Stimulated activated CD4-positive, alpha-beta T cell treated with anti-CD3 and anti-CD28 coated beads, Interleukin-15, amount 100 ng/mL, for 24 hours (primary cell): ENCODE results near the gene STK33.

Experiments used
- DNase-seq: peaks from one replicate; pipeline ENCODE4 v3.0.0-alpha.2; 2020

Gene STK33

GRCh38 chr11:8372641-8373381 is 221.2 kb downstream of the STK33 start:
- DNase-seq = no peak

DNA sequence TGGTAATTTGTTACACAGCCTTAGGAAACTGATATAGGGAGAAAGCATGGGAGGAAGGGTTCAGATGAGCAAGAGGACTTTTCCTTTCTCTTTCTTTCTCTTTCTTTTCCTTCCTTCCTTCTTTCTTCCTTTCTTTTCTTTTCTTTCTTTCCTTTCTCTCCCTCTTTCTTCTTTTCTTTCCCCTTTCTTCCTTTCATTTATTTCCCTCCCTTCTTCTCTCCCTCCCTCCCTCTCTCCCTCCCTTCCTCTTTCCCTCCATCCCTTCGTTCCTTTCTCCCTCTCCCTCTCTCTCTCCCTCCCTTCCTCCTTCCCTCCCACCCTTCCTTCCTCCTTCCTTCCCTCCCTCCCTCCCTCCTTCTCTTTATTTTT is 222.5 kb downstream of the STK33 start:
- DNase-seq = no peak

GRCh38 chr11:8370812-8371515 is 223.1 kb downstream of the STK33 start:
- no peak for DNase-seq

DNA sequence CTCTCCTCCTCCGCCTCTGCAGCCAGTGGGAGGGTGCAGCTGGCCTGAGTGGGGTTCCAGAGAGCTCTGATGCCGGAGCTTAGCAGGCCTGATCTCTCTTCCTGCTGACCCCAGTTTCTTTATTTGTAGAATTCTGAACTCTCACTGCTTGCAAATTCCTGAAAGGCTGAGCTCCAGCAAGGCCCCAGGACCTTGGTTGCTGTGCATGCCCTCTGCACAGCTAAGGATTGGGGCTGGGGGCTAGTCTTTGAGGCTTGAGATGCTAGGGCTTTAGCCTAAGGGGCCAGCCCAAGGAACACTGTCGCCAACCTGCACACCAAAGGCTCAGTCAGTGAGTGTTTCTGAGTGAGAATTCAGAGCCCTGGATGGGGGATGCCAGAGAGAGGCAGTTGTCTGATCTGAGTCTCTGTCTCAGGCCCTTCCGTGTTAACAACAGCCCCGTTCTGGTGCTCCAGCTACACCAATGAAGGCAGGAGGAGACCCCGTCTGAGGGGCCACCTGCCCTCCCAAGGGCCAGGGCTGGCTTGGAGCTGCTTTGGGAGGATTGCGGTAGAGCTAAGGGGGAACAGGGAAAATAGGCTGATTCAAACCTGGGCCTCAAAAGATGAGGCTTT is 224.3 kb downstream of the STK33 start:
- DNase-seq = no peak

DNA sequence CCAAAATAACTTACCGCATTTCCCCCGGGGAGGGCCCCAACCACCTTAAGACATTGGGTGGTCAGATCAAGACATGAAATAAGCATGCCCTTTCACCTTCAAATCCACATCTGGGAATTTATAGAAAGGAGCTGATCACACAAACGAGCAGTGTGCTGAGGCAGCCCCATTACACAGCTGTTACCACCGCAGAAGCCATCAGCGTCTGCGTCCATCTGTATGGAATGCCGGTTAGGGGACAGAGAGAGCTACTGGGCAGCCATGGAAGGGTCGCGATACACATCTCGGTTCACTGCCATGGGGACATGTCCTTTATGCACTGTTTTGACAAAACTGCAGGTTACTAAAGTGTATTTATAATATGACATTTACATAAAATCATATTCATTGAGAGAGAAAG is 225.3 kb downstream of the STK33 start:
- no peak for DNase-seq

- no peak for DNase-seq
Observed at GRCh38 chr11:8368194-8368593, 225.8 kb downstream of the STK33 start.

DNA sequence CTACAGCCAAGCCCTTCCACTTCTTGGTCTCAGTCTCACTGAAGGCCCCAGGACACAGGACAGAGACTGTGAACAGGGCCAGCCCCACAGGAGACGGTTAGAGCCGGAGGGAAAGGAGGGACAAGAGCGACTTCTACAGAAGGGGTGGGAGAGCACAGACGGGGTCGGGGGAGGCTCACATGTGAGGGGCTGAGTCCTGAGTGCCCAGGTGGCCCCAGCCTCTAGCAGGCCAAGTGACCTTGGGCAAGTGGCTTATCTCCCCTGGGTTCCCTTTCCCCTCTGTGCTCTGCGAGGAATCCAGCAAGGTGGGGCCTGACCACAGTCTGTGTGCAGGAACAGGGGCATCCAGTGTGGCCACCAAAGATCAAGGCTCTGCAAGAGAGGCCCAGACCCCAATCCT is 227.7 kb downstream of the STK33 start:
- no peak for DNase-seq

DNA sequence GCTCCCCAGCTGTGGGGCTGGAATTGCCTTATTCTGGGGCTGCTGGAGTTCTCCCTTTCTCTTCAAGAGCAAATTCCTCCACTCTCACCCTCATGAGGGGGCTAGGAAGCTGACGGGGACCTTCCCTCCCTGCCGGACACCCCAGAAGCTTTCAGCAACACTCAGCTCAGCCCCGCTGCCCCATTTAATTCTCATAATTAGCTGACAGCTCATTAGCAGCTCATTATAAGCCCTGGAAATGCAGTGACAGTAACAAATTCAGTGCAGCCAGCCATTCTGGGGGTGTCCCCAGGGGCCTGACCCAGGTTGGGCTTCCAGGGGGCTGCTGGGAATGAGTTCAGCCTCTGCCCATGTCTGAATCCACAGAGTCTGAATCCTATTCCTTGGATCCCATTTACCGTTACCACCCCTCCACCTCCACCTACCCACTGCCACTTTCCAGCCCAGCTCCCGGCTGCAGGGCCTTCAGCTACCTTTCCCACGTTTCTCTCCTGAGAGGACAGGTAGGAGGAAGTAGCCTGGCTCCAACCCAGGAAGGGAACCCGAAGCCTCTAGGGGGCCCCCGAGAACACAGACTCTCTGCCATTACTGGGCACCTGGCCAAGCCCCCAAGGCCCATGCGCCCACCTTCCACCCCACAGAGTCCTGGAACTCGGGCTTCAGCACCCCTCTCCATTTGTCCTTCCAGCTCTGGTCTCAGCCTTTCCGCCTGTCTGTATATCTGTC is 228.6 kb downstream of the STK33 start:
- no peak for DNase-seq

DNA sequence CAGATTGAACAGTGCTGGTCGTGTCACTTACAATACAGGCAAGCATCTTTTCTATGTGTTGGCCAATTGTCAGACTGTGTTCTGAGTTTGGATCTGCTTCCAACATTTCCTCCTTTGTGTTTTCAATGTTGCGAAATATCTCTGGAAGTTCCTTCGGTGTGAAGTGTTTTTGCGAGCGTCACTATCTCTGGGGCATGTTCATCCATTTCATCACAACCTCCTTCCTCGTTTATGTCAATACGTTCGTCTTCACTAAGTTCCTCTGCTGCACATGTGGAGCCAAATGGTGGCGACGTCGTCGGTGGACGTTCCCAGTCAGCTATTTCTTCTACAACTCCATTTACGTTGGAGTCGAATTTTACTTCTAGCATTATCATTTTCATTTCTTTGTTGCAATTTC is 230.1 kb downstream of the STK33 start:
- DNase-seq = no peak

DNA sequence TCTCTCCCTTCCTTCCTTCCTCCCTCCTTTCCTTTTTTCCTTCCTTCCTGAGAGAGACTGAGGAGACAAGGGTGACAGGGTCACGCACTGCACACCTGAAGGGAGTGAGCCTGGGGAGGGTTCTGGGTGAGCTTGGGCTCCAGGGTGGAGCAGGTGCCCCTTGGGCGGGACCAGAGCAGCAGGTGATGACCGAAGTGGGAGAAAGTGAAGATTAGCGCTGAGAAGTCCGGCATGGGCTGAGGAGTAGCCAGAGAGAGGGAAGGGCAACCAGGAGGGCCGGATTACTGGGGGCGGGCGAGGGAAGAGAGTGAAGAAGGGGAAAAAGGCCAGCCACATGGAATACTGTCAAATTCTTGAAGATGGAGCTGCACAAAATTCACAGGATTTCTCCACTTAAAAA is 231.1 kb downstream of the STK33 start:
- DNase-seq = no peak

DNA sequence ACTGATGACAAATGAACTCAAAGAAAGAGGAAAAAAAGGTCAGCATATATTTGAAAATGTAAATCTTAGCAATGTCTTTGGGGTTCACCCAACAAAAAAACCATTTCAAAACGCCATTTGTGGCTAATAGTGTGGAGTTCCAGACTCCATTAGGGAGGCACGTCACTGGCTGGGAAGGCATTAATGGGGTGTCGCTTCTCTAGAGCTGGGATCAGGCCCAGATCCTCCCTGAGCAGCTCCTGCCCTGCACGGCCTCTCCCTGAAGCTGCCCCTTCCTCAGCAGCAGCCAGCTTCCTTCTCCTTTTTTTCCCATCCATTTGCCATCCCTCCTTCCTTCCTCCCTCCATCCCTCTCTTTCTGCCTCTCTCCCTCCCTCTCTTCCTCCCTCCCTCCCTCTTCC is 231.5 kb downstream of the STK33 start:
- DNase-seq = no peak

- DNase-seq = no peak
Observed at GRCh38 chr11:8361664-8362210, 232.3 kb downstream of the STK33 start.

DNA sequence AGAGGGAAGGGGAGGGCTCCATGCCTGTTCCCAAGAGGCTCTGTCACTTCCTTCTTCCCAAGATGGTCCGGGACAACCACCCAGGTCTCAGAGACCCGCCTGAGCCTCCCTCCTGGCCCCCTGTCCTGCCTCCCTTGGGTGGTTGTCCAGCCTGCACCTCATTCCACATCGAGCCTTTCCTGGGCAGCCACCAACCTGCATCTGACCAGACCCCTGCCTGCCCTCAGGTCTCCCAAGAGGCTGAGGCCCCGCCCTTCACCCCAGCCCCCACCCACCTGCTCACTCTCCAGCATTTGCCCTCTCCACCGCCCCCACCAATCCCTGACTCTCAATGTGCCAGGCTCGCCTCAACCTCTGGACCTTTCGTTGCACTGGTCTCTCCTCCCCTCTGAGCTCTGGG is 232.8 kb downstream of the STK33 start:
- DNase-seq = no peak

DNA sequence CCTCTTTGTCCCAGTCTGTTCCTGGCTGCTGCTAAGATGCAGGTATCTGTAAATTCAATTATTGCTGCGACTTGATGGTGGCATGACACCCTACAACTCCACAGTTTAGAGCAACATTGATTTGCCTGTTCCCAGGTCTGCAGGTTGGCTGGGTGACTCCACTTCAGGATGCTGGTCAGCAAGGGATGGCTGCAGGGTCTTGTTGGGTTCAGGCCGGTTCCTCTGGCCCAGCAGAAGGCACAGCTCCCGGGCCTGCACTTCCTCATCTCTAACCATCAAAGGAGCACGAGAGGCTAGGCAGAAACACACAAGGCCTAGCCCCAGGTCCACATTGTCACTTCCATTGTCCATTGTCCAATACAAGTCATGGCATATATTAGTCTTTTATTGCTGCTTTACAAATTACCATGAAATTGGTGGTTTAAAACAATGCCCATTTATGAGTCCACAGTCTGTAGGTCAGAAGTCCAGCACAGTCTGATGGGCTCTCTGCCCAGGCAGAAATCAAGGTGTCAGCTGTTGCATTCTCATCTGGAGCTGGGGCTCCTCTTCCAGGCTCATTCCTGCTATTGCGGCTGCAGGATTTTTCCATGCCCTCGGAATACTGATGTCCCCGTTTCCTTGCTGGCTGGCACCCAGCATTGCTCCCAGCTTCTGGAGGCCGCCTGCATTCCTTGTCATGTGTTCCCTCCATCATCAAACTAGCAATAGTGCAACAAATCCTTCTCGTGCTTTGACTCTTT is 233.8 kb downstream of the STK33 start:
- DNase-seq = no peak

DNA sequence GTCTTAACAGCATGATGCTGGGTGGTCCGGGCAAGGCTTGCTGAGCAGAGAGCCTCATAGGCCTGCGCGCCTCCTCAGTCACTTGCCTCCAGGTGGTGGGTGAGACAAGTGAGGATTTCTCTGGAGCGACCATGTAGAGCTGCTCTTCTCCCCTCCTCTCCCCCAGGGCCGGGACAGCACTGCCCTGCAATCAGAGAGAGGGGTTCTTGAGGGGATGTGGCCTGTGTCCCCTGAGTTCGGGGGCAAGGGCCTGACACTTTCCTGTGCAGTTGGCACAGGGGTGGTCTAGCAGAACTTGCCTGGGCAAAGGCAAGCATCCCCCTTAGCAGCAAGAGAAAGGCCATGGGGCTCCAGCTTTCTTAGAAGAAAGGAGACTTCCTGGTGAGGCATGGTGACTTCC is 234.5 kb downstream of the STK33 start:
- no peak for DNase-seq

DNA sequence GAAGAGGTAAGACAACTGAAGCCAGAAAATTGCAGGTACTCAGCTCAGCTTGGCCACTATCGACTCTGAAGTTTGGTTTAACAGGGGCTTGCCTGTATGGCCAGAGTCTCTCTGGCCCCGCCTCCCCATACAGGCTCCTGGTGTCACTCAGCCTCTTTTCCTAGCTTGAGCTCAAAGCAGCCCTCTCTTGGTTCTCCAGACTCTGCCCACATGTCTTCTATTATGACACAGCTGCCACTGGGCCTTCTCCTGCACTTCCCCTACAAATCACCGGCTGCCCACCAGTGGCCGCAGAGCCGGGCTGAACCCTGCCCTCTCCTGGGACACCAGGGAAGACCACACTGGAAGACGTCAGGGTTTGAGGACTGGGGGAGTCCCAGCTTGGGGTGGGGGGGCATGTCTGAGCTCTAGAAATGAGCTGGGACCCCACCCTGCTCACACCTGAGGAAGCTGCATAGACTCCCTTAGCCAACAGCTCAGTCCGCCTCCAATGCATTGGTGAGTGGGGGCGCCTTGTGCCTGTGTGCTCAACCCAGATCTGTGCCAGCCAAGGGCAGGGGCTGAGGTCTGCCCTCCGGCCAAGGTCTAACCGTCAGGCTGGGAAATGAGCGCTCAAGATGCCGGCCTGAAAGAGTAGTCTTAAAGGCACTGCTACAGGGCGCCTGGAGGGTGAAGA is 236.0 kb downstream of the STK33 start:
- no peak for DNase-seq

DNA sequence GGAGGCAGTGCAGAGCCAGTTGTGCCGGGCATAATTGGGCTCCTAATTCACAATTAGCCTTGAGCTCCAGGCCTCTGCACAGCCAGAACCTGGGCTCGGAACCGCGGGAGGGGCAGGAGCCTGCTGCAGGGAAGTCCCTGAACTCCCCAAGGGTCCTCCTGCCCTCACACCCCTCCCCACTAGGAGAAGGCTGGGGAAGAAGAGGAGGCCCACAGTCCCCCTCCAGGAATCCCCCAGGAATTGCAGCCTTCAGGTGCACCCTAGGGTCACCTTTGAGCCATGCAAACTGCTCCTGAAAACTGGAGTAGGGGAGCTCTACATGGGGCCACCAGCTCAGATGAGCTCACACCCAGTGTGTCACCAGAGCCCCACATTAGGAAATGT is 236.5 kb downstream of the STK33 start:
- DNase-seq = no peak

GRCh38 chr11:8356721-8357504 is 237.1 kb downstream of the STK33 start:
- DNase-seq = no peak

GRCh38 chr11:8356216-8356615 is 237.8 kb downstream of the STK33 start:
- no peak for DNase-seq

DNA sequence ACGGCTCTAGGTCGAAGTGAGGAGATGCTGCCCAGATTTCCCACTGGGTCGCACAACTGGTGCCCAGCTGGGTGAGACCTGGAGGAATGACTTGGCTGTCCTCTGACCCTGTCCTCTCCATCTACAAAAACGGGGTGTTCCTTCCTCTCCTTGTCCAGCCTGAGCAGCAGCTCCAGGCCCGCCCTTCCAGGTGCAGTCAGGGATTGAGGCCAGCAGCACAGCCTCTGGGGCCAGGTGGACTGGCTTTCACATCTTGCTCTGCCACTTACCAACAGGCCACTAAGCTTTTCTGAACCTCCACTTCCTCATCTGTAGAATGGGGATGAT is 238.6 kb downstream of the STK33 start:
- no peak for DNase-seq

DNA sequence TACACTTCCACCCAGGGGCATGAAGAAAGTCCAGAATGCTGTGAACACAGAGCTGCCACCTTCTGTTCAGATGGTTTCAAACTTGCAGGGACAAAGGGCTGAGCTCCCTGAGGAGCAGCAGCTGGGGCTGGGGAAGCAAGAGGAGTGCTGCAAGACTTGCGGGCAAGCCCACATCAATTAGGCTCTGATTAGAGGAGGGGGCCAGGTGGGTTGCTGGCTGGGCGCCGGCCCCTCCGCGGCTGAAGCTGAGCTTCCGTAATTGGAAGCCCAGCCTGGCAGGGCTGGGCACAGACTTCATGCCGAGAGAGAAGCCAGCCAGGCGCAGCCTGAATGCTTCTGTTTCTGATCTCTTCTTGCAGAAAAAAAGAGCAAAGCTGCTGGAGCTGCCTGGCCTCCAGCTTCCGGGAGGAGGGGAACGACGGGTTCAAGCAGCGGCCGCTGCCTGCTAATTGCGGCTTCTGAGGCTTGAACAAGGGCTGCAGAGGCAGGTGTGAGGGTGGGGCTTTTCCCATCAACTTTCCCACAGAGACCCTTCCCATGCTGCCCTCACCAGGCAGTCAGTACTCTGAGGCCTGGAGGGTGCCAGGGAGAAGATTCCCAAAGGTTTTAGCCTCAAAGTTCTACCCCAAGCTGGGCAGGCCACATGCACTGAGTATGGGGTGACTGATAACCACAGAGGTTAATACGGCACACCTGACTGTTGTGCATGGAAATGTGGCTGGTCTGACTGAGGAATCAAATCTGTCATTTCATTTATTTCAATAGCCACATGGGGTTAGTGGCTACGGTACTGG is 239.2 kb downstream of the STK33 start:
- no peak for DNase-seq
